Liver (tissue), 3 donors: ENCODE results near the gene UBE2U.

ENCODE experiments used
- FOXA1 ChIP-seq: IDR thresholded peaks from 2 replicates; pipeline ENCODE4 v1.6.1; 2016; ENCODE audit warnings: antibody characterized with exemption
- GABPA ChIP-seq, 2 donors: IDR thresholded peaks in 1 of 2; conservative IDR thresholded peaks in 1 of 2; 2 replicates each; pipeline ENCODE4 v1.6.1; 2016; ENCODE audit warnings: antibody characterized with exemption in 2 of 2, mild to moderate bottlenecking in 1 of 2, moderate library complexity in 1 of 2
- HNF4A ChIP-seq, 2 donors: conservative IDR thresholded peaks; 2 replicates each; pipeline ENCODE4 v1.6.1; 2016; ENCODE audit warnings: antibody characterized with exemption in 2 of 2, mild to moderate bottlenecking in 2 of 2
- JUND ChIP-seq, 2 donors: IDR thresholded peaks; 2 replicates each; pipeline ENCODE4 v1.6.1; 2016; ENCODE audit warnings: antibody characterized with exemption in 2 of 2
- MAX ChIP-seq: IDR thresholded peaks from 2 replicates; pipeline ENCODE4 v1.6.1; 2016; ENCODE audit warnings: antibody characterized with exemption
- NR2F2 ChIP-seq: IDR thresholded peaks from 2 replicates; pipeline ENCODE4 v1.6.1; 2016; ENCODE audit warnings: antibody characterized with exemption
- RAD21 ChIP-seq, 2 donors: IDR thresholded peaks; 2 replicates each; pipeline ENCODE4 v1.6.1; 2016; ENCODE audit warnings: antibody characterized with exemption in 2 of 2, mild to moderate bottlenecking in 2 of 2
- SP1 ChIP-seq: IDR thresholded peaks from 2 replicates; pipeline ENCODE4 v1.6.1; 2018; ENCODE audit warnings: antibody characterized with exemption, mild to moderate bottlenecking
- TAF1 ChIP-seq: conservative IDR thresholded peaks from 2 replicates; pipeline ENCODE4 v1.6.1; 2016; ENCODE audit warnings: antibody characterized with exemption, mild to moderate bottlenecking
- YY1 ChIP-seq: IDR thresholded peaks from 2 replicates; pipeline ENCODE4 v1.6.1; 2016; ENCODE audit warnings: antibody characterized with exemption, mild to moderate bottlenecking
- TF ChIP-seq, protein P1 (sequence below): fragments of 150-350 bp; IDR thresholded peaks from 2 replicates; pipeline ENCODE4 v1.5.1; 2017; ENCODE audit warnings: improper control_type of control experiment, low read depth, low read length; ENCODE audit not compliant: missing input control
- TF ChIP-seq, protein P2 (sequence below): IDR thresholded peaks from 2 replicates; pipeline ENCODE4 v1.6.1; 2016; ENCODE audit warnings: antibody characterized with exemption
- TF ChIP-seq, protein P3 (sequence below): IDR thresholded peaks from 2 replicates; pipeline ENCODE4 v1.6.1; 2016; ENCODE audit warnings: antibody characterized with exemption, mild to moderate bottlenecking
- donor health status: healthy.
- donor health status: healthy.

GRCh38 chr1:64241069-64241468, 37.6 kb downstream of the UBE2U start:
- no peak for TF ChIP-seq TAF1
- no peak for TF ChIP-seq MAX
- TF ChIP-seq, protein P1, sequence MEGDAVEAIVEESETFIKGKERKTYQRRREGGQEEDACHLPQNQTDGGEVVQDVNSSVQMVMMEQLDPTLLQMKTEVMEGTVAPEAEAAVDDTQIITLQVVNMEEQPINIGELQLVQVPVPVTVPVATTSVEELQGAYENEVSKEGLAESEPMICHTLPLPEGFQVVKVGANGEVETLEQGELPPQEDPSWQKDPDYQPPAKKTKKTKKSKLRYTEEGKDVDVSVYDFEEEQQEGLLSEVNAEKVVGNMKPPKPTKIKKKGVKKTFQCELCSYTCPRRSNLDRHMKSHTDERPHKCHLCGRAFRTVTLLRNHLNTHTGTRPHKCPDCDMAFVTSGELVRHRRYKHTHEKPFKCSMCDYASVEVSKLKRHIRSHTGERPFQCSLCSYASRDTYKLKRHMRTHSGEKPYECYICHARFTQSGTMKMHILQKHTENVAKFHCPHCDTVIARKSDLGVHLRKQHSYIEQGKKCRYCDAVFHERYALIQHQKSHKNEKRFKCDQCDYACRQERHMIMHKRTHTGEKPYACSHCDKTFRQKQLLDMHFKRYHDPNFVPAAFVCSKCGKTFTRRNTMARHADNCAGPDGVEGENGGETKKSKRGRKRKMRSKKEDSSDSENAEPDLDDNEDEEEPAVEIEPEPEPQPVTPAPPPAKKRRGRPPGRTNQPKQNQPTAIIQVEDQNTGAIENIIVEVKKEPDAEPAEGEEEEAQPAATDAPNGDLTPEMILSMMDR = no peak
- TF ChIP-seq, protein P2, sequence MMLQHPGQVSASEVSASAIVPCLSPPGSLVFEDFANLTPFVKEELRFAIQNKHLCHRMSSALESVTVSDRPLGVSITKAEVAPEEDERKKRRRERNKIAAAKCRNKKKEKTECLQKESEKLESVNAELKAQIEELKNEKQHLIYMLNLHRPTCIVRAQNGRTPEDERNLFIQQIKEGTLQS = no peak
- TF ChIP-seq, protein P3, sequence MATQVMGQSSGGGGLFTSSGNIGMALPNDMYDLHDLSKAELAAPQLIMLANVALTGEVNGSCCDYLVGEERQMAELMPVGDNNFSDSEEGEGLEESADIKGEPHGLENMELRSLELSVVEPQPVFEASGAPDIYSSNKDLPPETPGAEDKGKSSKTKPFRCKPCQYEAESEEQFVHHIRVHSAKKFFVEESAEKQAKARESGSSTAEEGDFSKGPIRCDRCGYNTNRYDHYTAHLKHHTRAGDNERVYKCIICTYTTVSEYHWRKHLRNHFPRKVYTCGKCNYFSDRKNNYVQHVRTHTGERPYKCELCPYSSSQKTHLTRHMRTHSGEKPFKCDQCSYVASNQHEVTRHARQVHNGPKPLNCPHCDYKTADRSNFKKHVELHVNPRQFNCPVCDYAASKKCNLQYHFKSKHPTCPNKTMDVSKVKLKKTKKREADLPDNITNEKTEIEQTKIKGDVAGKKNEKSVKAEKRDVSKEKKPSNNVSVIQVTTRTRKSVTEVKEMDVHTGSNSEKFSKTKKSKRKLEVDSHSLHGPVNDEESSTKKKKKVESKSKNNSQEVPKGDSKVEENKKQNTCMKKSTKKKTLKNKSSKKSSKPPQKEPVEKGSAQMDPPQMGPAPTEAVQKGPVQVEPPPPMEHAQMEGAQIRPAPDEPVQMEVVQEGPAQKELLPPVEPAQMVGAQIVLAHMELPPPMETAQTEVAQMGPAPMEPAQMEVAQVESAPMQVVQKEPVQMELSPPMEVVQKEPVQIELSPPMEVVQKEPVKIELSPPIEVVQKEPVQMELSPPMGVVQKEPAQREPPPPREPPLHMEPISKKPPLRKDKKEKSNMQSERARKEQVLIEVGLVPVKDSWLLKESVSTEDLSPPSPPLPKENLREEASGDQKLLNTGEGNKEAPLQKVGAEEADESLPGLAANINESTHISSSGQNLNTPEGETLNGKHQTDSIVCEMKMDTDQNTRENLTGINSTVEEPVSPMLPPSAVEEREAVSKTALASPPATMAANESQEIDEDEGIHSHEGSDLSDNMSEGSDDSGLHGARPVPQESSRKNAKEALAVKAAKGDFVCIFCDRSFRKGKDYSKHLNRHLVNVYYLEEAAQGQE = no peak
- no peak for TF ChIP-seq SP1
- no peak for TF ChIP-seq FOXA1
- TF ChIP-seq RAD21 (IDR thresholded peaks at IDR 0.05) = no peak
- no peak for TF ChIP-seq NR2F2
- no peak for TF ChIP-seq JUND (IDR thresholded peaks at IDR 0.05)
- TF ChIP-seq HNF4A (conservative IDR thresholded peaks at IDR 0.05) = no peak
- no peak for TF ChIP-seq YY1
- TF ChIP-seq GABPA (IDR thresholded peaks at IDR 0.05 in 1 of 2, conservative IDR thresholded peaks at IDR 0.05 in 1 of 2) = no peak
